MCF 10A (cell line): ENCODE results near the gene ZNF226. TPM values are rescaled to one million over a fixed set of nuclear protein-coding genes. Genes with fewer than 3 reads are reported as not detected.

ENCODE experiments used
- total RNA-seq: library from RNA; stranded (reverse); gene quantifications from 2 replicates; pipeline ENCODE4 v1.2.3, GENCODE V29; 2022

ZNF226 gene
- total RNA-seq, 1 experiment from 2014 or later, result 23.4 TPM

Other genes with a start within 250 kb of the ZNF226 start
- 8.1 and 9.9 TPM in 2 replicates for gene ZNF45, start 229.8 kb upstream of the ZNF226 start, total RNA-seq
- 1.2 and 1.8 TPM in 2 replicates for gene ZNF221, start 213.9 kb upstream of the ZNF226 start, total RNA-seq
- gene ZNF155, start 180.9 kb upstream of the ZNF226 start, total RNA-seq, result 4.2 and 6.7 TPM in 2 replicates
- gene ZNF230, start 162.1 kb upstream of the ZNF226 start, total RNA-seq, result 2.9 and 4.0 TPM in 2 replicates
- 3.3 and 4.3 TPM in 2 replicates for gene ZNF222, start 139.7 kb upstream of the ZNF226 start, total RNA-seq
- 0.56 and 0.59 TPM in 2 replicates for gene ZNF223, start 113.1 kb upstream of the ZNF226 start, total RNA-seq
- 2.5 and 3.8 TPM in 2 replicates for gene ZNF284, start 92.9 kb upstream of the ZNF226 start, total RNA-seq
- 17.8 and 22.7 TPM in 2 replicates for gene ZNF224, start 70.7 kb upstream of the ZNF226 start, total RNA-seq
- 3.6 and 5.7 TPM in 2 replicates for gene ZNF225, start 51.7 kb upstream of the ZNF226 start, total RNA-seq
- gene ZNF234, start 23.5 kb upstream of the ZNF226 start, total RNA-seq, result 9.5 and 9.6 TPM in 2 replicates
- gene ZNF227, start 47.4 kb downstream of the ZNF226 start, total RNA-seq, result 22.6 and 29.0 TPM in 2 replicates
- gene ZNF233, start 94.8 kb downstream of the ZNF226 start, total RNA-seq, result 0.10 TPM in 1 of 2 replicates, not detected in the other
- 2.7 and 3.7 TPM in 2 replicates for gene ZNF235, start 139.9 kb downstream of the ZNF226 start, total RNA-seq
- gene ZNF112, start 191.6 kb downstream of the ZNF226 start, total RNA-seq, result 5.4 and 5.7 TPM in 2 replicates
- gene ZNF285, start 236.5 kb downstream of the ZNF226 start, total RNA-seq, result 3.1 and 4.0 TPM in 2 replicates